MM.1S (cell line): Measurements from ENCODE around the gene KRTAP10-9.
"Not testable (repeated sequence)": the region's sequence is repeated elsewhere in the genome, so short reads cannot be mapped to it uniquely, and the experiment has no call there.

Experiments
- DNase-seq: peaks from one replicate; pipeline ENCODE4 v3.0.0-alpha.2; 2015
- H2AFZ ChIP-seq: fragments of 300-600 bp; sonication (generic); 2 replicates; pipeline ENCODE4 v1.6.0; 2016; ENCODE audit warnings: antibody characterized with exemption, low read length
- H3F3A ChIP-seq: fragments of 300-600 bp; sonication (generic); 2 replicates; pipeline ENCODE4 v1.6.1; 2016; ENCODE audit warnings: mild to moderate bottlenecking, antibody characterized with exemption, low read length, moderate library complexity, mixed read lengths; ENCODE audit not compliant: insufficient read depth
- H3K27ac ChIP-seq: fragments of 300-600 bp; sonication (generic); 2 replicates; pipeline ENCODE4 v1.5.1; 2016; ENCODE audit warnings: mild to moderate bottlenecking, low read length
- H3K27me3 ChIP-seq: fragments of 300-600 bp; sonication (generic); replicated peaks from 2 replicates; pipeline ENCODE4 v1.6.0; 2016; ENCODE audit warnings: low read length; ENCODE audit not compliant: insufficient read depth
- H3K36me3 ChIP-seq: fragments of 300-600 bp; sonication (generic); replicated peaks from 2 replicates; pipeline ENCODE4 v1.6.1; 2016; ENCODE audit warnings: mild to moderate bottlenecking, low read length, mixed read lengths; ENCODE audit not compliant: insufficient read depth
- H3K4me1 ChIP-seq: fragments of 300-600 bp; sonication (generic); 2 replicates; pipeline ENCODE4 v1.6.1; 2016; ENCODE audit warnings: low read length, mixed read lengths
- H3K4me2 ChIP-seq: fragments of 300-600 bp; sonication (generic); 2 replicates; pipeline ENCODE4 v1.6.0; 2016; ENCODE audit warnings: low read depth, low read length
- H3K4me3 ChIP-seq: fragments of 300-600 bp; sonication (generic); 2 replicates; pipeline ENCODE4 v1.5.1; 2016; ENCODE audit warnings: low read length, mixed read lengths
- H3K79me2 ChIP-seq: fragments of 300-600 bp; sonication (generic); 2 replicates; pipeline ENCODE4 v1.6.1; 2016; ENCODE audit warnings: mixed run types, low read length, mixed read lengths
- H3K9ac ChIP-seq: fragments of 300-600 bp; sonication (generic); 2 replicates; pipeline ENCODE4 v1.6.1; 2016; ENCODE audit warnings: low read length, mixed read lengths
- H3K9me2 ChIP-seq: fragments of 300-600 bp; sonication (generic); replicated peaks from 2 replicates; pipeline ENCODE4 v1.6.1; 2016; ENCODE audit warnings: mild to moderate bottlenecking, low read length, mixed read lengths; ENCODE audit not compliant: insufficient read depth
- H3K9me3 ChIP-seq: fragments of 300-600 bp; sonication (generic); replicated peaks from 2 replicates; pipeline ENCODE4 v1.6.1; 2016; ENCODE audit warnings: mild to moderate bottlenecking, low read length, mixed read lengths; ENCODE audit not compliant: insufficient read depth
- H4K20me1 ChIP-seq: fragments of 300-600 bp; sonication (generic); 2 replicates; pipeline ENCODE4 v1.6.1; 2016; ENCODE audit warnings: mild to moderate bottlenecking, low read length, moderate library complexity, mixed read lengths; ENCODE audit not compliant: insufficient read depth
- CTCF ChIP-seq: fragments of 300-600 bp; sonication (generic); IDR thresholded peaks from 2 replicates; pipeline ENCODE4 v1.5.1; 2016; ENCODE audit warnings: antibody characterized with exemption, low read length, mixed read lengths
- EZH2 ChIP-seq: fragments of 300-600 bp; sonication (generic); optimal IDR thresholded peaks from 2 replicates; pipeline ENCODE3; 2017; ENCODE audit warnings: low read depth, mild to moderate bottlenecking, antibody characterized with exemption, low read length, mixed read lengths
- EZH2phosphoT487 ChIP-seq: fragments of 300-600 bp; sonication (generic); IDR thresholded peaks from 2 replicates; pipeline ENCODE4 v1.6.1; 2018; ENCODE audit warnings: antibody characterized with exemption, low read length

The KRTAP10-9 gene

DNA sequence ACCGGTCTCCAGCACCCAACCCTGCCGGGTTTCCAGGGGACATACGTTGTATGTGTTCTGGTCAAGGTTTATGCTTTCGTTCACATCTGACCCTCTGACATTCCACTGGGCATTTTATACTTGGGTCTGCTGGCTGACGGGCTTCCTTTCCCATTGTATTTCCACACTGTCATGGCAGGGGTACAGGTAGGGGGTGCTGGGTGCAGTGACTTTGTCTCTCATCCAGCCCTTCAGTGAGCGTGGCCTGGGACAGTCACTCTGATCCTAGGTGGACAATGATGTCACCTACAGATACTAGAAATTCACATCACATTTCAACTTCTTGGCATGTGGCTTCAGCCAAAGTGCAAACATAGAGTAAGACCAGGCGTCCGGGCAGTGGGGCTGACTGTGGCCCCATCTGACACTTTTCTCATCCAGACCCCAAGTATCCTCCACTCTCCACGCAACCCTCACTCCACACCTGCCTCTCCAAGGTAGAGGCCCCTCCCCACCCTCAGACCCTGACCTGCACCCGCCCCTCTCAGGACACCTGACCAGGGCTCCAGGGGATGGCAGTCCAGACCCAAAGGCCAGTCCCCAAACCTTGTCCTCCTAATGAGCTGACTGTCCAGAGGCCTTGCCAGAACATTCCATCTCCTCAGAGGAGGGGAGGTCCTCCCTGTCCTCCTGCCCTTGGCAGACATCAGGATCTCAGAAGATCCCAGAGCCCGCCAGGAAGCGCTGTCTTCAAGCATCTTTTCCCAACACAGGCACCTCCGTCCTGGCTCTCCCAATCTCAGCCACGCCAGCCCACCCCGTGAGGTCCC is 9.5 kb downstream of the KRTAP10-9 start:
- no peaks in the 10 kb centered on the region for H3K79me2 ChIP-seq
- TF ChIP-seq EZH2phosphoT487: no peak
- TF ChIP-seq CTCF: no peak
- no peak for TF ChIP-seq EZH2
- no peak overlapping the region for H3K27ac ChIP-seq
- H3F3A ChIP-seq: no peaks in the 10 kb centered on the region
- H3K9me3 ChIP-seq: no peaks in the 10 kb centered on the region
- no peak overlapping the region for H3K4me2 ChIP-seq
- no peak overlapping the region for H3K4me3 ChIP-seq
- H3K27me3 ChIP-seq: peaks cover 80% of the 10 kb centered on the region
- no peak for DNase-seq
- no peaks in the 10 kb centered on the region for H3K4me1 ChIP-seq
- H3K9me2 ChIP-seq: no peaks in the 10 kb centered on the region
- H3K9ac ChIP-seq: no peak overlapping the region
- no peaks in the 10 kb centered on the region for H3K36me3 ChIP-seq
- no peak overlapping the region for H2AFZ ChIP-seq
- H4K20me1 ChIP-seq: no peaks in the 10 kb centered on the region

DNA sequence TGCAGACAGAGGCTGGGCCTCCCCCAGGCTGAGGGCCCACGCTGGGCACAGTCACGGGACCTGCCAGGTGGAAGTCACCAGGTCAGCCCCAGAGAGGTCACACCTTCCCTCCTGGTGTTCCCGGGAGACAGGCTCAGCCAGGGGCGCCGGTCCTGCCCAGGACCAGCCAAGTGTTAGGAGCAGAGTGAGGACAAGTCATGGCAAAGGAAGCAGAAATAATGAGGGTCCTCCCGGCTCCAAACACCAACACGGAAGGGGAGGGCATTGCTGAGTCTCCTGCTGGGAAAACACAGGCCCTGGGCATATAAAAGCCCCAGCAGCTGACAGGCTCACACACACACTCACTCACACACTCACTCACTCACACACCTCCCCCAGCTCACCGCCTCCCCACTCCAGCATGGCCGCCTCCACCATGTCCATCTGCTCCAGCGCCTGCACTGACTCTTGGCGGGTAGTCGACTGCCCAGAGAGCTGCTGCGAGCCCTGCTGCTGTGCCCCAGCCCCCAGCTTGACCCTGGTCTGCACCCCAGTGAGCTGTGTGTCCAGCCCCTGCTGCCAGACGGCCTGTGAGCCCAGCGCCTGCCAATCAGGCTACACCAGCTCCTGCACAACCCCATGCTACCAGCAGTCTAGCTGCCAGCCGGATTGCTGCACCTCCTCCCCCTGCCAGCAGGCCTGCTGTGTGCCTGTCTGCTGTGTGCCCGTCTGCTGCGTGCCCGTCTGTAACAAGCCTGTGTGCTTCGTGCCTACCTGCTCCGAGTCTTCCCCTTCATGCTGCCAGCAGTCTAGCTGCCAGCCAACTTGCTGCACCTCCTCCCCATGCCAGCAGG is 10.3 kb downstream of the KRTAP10-9 start, which contains the start of gene KRTAP10-10:
Gene KRTAP10-10, plus strand, starts transcription at position 339 of the 833 bp plus-strand sequence. Its CDS starts 62 bp downstream, at position 401.
- no peak within 1 kb of the TSS for H2AFZ ChIP-seq
- H3K4me2 ChIP-seq: no peak within 1 kb of the TSS
- H3K9me2 ChIP-seq: no peaks in the 10 kb centered on the region
- H3K9ac ChIP-seq: no peak within 1 kb of the TSS
- H3K9me3 ChIP-seq: no peaks in the 10 kb centered on the region
- H4K20me1 ChIP-seq: no peaks in the 10 kb centered on the region
- DNase-seq: no peak
- peaks cover 80% of the 10 kb centered on the region for H3K27me3 ChIP-seq
- no peaks in the 10 kb centered on the region for H3K4me1 ChIP-seq
- H3K4me3 ChIP-seq: no peak within 1 kb of the TSS
- no peaks in the 10 kb centered on the region for H3K79me2 ChIP-seq
- H3K27ac ChIP-seq: no peak within 1 kb of the TSS
- H3K36me3 ChIP-seq: no peaks in the 10 kb centered on the region
- H3F3A ChIP-seq: no peaks in the 10 kb centered on the region
- TF ChIP-seq EZH2phosphoT487: no peak
- TF ChIP-seq EZH2: no peak
- no peak for TF ChIP-seq CTCF

DNA sequence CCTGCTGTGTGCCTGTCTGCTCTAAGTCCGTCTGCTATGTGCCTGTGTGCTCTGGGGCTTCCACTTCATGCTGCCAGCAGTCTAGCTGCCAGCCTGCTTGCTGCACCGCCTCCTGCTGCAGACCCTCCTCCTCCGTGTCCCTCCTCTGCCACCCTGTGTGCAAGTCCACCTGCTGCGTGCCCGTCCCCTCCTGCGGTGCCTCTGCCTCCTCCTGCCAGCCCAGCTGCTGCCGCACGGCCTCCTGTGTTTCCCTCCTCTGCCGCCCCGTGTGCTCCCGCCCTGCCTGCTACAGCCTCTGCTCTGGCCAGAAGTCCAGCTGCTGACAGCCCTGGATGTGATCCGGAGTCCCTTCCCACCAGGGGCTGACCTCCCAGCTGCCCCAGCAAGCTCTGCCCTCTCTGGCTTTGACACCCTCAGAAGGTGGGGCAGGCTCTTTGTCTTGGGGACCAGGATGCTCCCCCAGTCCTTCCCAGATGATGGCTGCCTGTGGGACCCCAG is 11.0 kb downstream of the KRTAP10-9 start:
- not testable (repeated sequence) for DNase-seq, H3K36me3 ChIP-seq, H4K20me1 ChIP-seq, H3K79me2 ChIP-seq, H3K9ac ChIP-seq, H3K9me2 ChIP-seq, H2AFZ ChIP-seq, H3K4me2 ChIP-seq, H3F3A ChIP-seq, H3K27ac ChIP-seq, H3K4me3 ChIP-seq, H3K4me1 ChIP-seq, H3K9me3 ChIP-seq
- H3K27me3 ChIP-seq: peaks cover 79% of the 10 kb centered on the region

GRCh38 chr21:44638506-44639330 is 11.8 kb downstream of the KRTAP10-9 start:
- H3K36me3 ChIP-seq, H2AFZ ChIP-seq, H4K20me1 ChIP-seq, H3K4me3 ChIP-seq, H3K27ac ChIP-seq, H3K9me3 ChIP-seq, H3K9me2 ChIP-seq, H3F3A ChIP-seq, H3K4me1 ChIP-seq, H3K9ac ChIP-seq, H3K4me2 ChIP-seq, DNase-seq, H3K79me2 ChIP-seq: not testable (repeated sequence)
- H3K27me3 ChIP-seq: peaks cover 79% of the 10 kb centered on the region
